PC-3 (cell line): Measurements from ENCODE around the gene SDK2.

Experiments
- CTCF ChIP-seq: fragments of 300-600 bp; sonication (generic); conservative IDR thresholded peaks from 2 replicates; pipeline ENCODE4 v1.5.1; 2017; ENCODE audit warnings: antibody characterized with exemption, low read depth, mild to moderate bottlenecking, low read length
- EZH2 ChIP-seq: fragments of 300-600 bp; sonication (generic); IDR thresholded peaks from one replicate; pipeline ENCODE4 v1.6.1; 2017; ENCODE audit warnings: antibody characterized with exemption, mild to moderate bottlenecking, low read length; ENCODE audit not compliant: unreplicated experiment
- EZH2phosphoT487 ChIP-seq: fragments of 300-600 bp; sonication (generic); IDR thresholded peaks from 2 replicates; pipeline ENCODE4 v1.6.1; 2018; ENCODE audit warnings: mild to moderate bottlenecking, antibody characterized with exemption, low read length, borderline replicate concordance

- TF ChIP-seq EZH2 (no peak), CTCF (no peak), EZH2phosphoT487 (no peak)
These were observed 284.9 kb downstream of the SDK2 start for GRCh38 chr17:73359352-73359751.
